ENCODE measurements around the gene CCL4L2.
"Not testable (repeated sequence)": the region's sequence is repeated elsewhere in the genome, so short reads cannot be mapped to it uniquely, and the experiment has no call there.

The CCL4L2 gene

DNA sequence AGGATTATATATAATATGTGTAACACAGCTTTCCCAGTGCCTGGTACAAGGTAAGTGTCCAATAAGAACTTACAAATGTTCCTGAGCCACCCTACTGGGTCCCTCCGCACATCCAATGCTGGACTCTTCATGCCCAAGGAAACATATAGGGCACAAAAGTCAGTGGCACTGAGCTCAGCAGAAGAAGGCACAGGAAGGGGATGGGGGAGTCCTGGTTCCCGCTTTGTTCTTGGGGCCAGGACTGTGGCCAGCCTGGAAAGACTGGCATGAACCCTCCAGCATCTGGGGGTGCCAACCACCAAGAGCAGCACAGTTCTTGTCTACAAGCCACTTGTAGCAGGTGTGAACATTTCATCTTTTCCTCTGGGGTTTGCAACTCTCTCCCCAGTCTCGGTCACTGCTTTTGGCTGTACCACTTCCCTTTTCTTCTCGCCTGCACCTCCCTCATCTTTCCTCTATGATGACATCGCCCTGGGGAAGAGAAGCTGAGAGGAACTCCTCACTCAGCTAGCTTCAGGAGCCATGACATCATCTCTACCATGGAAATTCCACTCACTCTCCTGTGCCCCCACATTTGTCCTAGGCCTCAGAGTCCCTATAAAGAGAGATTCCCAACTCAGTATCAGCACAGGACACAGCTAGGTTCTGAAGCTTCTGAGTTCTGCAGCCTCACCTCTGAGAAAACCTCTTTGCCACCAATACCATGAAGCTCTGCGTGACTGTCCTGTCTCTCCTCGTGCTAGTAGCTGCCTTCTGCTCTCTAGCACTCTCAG, at the start of gene CCL4L2:
Gene CCL4L2 (plus strand): TSS at position 625 of the 773 bp plus-strand sequence.
- Mint-ChIP-seq H3K4me1 (peaks cover 18% of the 10 kb centered on the region), H3K27me3 (peaks cover 46% of the 10 kb centered on the region), H3K27ac (peak within 1 kb of the TSS; percentile 29 to 63)
- DNase-seq, H3K9me3 Mint-ChIP-seq, H3K4me3 Mint-ChIP-seq: not testable (repeated sequence)
- peak; percentile 71 for ATAC-seq

DNA sequence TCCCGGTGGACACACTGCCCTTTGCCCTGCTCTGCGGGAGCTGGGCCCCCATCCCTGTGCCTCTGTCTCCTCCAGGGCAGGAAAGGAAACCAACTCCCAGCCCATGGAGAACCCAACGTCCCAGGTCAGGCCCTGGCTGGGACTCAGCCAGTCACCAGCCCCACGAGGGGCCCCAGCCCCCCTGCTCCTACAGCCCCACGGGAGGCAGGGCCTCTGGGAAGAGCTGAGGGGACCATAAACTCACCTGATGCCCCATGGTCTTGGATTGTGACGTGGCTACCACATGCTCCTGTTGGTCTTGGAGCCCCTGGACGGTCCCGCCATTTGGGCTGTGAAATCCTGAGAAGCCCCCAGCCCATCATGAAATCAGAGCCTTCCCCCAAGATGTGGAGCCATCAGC, 42.0 kb upstream of the CCL4L2 start:
- not testable (repeated sequence) for H3K27ac Mint-ChIP-seq, DNase-seq, H3K4me1 Mint-ChIP-seq, ATAC-seq, H3K9me3 Mint-ChIP-seq, H3K4me3 Mint-ChIP-seq, H3K27me3 Mint-ChIP-seq

DNA sequence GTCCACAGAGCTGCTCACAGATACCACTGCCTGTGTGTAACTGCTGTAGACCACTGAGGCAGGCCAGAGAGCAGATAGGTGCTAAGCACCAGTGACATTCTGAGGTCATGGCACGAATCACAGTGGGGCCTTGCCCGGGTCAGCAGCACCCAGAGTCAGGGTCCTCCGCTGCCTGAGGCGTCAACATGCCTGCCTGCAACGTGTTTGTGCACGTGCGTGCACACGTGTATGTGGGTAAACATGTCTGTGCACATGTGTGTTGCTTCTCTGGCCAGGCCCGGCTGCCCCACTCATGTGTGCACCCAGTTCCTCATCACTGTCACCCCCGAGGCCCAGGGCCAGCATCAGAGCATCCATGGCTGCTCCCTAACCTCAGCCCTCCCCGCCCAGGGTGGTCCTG, 34.3 kb upstream of the CCL4L2 start, which contains the start of gene TBC1D3B:
Gene TBC1D3B (minus strand): TSS at position 101 of the 400 bp plus-strand sequence. CDS start 1,586 bp downstream, outside the sequence.
- not testable (repeated sequence) for H3K27ac Mint-ChIP-seq, H3K4me3 Mint-ChIP-seq, ATAC-seq, H3K4me1 Mint-ChIP-seq, DNase-seq, H3K27me3 Mint-ChIP-seq, H3K9me3 Mint-ChIP-seq

DNA sequence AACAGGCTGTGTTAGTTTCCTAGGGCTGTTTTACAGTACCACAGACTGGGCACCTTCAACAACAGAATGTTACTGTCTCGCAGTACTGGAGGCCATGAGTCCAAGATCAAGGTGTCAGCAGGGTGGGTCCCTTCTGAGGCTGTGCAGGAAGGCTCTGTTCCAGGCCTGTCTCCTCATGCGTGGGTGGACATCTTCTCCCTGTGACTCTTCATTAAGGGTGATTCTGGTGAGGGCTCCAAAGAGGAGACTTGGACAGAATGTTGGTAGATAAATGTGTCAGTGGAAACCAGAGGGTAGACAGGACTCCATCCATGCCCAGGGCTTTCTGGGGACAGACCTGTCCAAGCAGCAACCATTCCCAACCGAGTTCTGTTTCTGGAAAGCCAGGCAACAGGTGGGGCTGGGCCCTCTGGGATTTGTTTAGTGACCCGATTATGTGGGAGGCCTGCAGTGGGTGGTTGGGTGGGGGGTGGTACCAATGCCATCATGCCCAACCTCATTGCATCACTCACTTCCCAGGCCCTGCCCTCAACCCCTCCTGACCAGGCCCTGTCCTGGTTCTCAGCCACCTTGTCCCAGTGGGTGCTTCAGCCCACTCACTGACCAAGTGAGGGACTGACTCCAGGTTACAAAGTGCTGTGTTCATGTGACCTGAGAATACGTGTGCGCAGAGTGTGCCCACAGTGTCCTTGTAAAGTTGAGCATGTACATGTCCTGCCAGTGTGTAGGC, 29.3 kb upstream of the CCL4L2 start:
- not testable (repeated sequence) for H3K4me3 Mint-ChIP-seq, ATAC-seq, H3K4me1 Mint-ChIP-seq, H3K9me3 Mint-ChIP-seq, DNase-seq, H3K27ac Mint-ChIP-seq
- H3K27me3 Mint-ChIP-seq = peaks cover 44% of the 10 kb centered on the region

DNA sequence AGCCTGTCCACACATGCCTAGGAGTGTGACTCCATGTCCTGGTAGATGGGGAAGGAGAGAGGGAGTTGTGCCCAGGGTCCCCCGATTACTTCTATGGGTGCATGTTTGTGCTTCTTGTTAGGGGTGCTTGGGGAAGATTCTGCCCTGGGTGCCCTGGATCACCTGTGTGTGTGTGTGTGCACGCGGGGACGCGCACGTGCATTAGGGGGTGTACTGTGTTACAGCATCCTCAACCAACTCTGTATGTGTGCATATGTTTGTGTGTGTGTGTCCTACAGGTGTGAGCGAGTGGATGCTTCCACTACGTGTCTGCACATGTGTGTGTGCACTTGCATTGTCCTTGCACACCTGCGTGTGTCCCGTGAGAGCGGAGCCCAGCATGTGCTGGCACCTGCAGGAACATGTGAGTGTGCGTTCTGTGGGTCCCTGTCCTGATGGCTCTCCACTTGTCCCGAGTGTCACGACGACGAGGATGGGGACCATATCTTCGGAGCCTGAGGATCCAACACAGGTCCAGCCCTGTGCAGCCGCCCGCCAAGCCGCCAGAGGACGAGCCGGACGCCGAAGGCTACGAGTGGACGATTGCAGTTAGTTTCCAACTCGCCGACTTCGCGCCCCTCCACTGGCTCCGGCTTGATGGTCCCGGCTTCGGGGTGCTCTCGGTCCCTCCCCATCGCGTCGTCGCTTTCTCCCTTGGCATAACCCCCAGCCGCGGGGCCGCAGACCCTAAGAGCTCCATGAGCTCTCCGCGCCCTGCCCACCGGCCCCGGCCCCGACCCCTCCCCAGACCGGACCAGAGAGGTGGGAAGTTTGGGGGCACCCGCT, 28.5 kb upstream of the CCL4L2 start:
- H3K4me1 Mint-ChIP-seq = peaks cover 4% of the 10 kb centered on the region
- DNase-seq = no peak
- H3K9me3 Mint-ChIP-seq = no peaks in the 10 kb centered on the region
- H3K27me3 Mint-ChIP-seq = peaks cover 52% of the 10 kb centered on the region
- H3K27ac Mint-ChIP-seq = no peak overlapping the region
- peak overlapping the region in 1 of 2 donors; percentile 35 for H3K4me3 Mint-ChIP-seq
- no peak for ATAC-seq

DNA sequence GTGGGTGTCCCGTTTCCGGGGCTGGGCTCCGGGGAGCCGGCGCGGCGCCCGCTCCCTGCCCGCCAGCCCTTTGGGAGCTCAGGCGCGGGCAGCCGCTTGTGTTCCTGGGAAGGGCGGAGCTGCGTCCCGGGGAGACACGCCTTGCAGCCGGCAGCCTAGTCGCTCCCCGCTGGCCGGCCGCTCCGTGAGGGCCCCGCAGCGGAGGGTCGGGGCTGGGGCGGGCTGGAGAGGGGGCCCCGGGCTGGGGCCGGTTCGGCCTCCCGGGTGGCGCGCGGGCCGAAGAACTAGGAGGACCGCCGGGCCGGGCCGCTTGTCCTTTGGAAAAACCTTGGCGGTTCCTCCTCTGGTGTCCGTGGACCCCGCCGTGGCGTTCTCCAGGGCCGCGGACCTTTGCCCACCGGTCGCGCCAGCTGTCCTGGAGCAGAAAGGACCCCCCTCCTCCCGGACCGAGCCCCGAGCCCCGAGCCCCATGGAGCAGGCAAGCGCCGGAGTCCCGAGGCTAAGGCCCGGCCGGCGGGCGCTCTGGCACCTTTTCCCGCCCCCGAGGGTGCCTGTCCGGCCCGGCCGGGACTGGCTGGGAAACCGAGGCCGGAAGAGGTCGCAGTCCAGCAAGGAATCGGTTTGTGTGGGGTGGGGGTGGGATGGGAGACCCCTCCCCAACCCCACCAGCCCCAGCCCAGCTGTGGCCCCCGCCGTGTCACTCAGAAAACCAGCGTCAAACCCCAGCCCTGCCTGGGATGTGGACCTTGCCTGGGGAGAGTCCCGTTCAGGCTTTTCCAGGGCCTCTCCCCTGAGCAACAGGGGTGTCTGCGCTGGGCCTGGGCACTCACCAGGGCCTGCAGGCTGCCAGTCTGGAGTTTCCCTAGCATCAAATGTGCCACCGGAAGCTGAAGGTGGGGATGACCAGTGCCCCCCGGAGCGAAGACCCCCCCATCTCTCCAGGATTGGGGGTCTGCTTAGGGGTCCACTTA, 27.6 kb upstream of the CCL4L2 start:
- H3K4me1 Mint-ChIP-seq = peaks cover 12% of the 10 kb centered on the region
- H3K27ac Mint-ChIP-seq = no peak overlapping the region
- H3K4me3 Mint-ChIP-seq = peak overlapping the region in 1 of 2 donors; percentile 56

DNA sequence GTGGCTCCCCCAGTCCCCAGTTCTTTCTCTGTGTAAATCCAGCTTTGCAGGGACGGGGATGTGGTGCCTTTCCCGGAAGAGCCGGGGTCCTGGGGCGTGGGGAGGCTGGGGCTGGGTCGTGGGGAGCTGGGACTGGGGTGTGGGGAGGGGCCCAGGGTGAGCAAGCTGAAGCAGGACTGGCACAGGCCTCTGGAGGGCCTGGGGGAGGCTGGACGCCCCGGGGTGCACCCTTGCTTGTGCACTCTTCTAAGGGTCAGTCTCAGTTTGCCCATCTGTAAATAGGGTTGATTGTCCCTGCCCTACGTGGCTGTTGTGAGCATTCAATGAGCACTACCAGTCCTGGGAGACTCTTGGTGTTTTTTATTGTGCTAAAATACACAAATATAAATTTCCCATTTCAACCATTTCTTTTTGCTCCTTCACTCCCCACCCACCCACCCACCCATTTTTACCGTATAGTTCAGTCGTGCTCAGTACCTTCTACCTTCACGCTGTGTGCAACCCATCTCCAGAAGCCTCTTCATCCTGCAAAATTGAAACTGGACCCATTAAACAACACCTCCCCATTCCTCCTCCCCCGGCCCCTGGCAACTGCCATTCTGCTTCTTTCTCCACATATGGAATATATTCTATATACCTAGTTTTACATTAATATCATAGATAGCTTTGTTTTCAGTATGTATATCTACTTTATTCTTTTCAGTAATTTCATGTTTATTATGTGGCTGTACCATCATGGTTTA, 26.7 kb upstream of the CCL4L2 start:
- H3K27ac Mint-ChIP-seq = no peak overlapping the region
- H3K27me3 Mint-ChIP-seq = peaks cover 69% of the 10 kb centered on the region
- H3K4me1 Mint-ChIP-seq = peaks cover 21% of the 10 kb centered on the region
- H3K9me3 Mint-ChIP-seq = no peaks in the 10 kb centered on the region
- DNase-seq (no peak), ATAC-seq (no peak)
- peak overlapping the region in 1 of 2 donors; percentile 41 for H3K4me3 Mint-ChIP-seq

More for the DNA sequence above, 27.6 kb upstream of the CCL4L2 start:
- ATAC-seq (peak; percentile 37), DNase-seq (no peak)
- H3K27me3 Mint-ChIP-seq = peaks cover 61% of the 10 kb centered on the region
- H3K9me3 Mint-ChIP-seq = no peaks in the 10 kb centered on the region

DNA sequence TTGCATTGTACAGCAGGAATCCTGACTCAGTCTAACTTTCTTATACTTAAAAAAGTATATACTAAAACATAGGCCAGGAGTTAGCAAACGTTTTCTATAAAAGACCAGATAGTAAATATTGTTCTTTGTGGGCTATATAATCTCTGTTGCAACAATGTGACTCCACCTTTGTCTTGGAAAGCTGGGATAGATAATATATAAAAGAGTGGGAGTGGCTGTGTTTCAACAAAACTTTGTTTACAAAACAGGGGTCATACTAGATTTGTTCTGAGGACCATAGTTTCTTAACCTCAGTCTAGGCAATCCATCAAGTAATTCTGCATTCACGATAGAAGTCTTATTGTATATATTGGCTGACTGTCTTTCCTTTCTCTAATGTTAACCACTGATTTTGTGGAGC, 25.4 kb upstream of the CCL4L2 start:
- Mint-ChIP-seq H3K27ac (no peak overlapping the region), H3K9me3 (no peaks in the 10 kb centered on the region), H3K4me3 (no peak overlapping the region), H3K27me3 (peaks cover 69% of the 10 kb centered on the region), H3K4me1 (peaks cover 21% of the 10 kb centered on the region)
- DNase-seq (no peak), ATAC-seq (no peak)

DNA sequence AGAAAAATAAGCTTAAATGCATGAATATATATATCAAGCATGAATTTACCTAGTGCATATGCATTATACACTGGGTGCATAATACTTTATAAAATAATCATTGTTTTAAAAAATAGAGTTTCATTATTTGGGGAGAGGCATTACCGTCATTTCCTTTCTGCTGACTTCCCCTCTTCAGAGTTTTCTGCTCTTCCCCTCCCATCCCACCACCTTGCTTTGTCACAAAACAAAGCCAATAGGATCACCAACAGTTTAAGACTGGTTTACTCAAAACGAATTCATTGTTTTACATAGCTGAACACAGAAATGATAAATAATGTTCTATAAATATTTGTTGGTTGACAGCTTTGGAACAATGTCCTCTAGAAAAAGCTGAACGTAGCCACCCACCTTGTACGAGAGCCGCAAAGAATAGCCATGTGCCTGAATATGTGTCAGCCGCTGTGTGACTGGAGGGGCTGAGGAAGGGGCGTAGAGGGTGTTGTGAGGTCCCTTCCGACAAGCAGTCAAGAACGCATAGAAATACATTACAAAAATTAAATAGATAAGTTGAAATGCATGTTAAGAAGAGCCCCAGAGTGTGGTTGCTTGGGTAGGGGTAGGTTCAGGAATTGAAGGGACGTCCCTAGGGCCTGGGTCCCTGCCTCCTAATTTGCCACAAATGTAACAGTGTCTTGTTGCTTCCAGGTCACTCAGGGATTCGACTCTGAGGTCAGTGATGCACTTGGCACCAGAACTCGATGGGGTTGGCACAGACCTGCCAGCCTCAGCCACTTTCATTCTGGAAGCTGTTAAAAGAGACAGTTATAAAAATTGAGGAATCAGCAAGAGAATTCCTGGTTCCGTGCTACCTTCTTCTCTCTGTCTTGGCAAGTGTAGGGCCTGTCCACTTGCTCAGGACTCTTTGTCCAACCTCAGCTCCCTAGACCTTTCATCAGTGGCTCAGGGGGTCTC, 23.8 kb upstream of the CCL4L2 start:
- peaks cover 66% of the 10 kb centered on the region for H3K27me3 Mint-ChIP-seq
- not testable (repeated sequence) for H3K9me3 Mint-ChIP-seq, H3K27ac Mint-ChIP-seq, H3K4me3 Mint-ChIP-seq, ATAC-seq, DNase-seq
- peaks cover 26% of the 10 kb centered on the region for H3K4me1 Mint-ChIP-seq

DNA sequence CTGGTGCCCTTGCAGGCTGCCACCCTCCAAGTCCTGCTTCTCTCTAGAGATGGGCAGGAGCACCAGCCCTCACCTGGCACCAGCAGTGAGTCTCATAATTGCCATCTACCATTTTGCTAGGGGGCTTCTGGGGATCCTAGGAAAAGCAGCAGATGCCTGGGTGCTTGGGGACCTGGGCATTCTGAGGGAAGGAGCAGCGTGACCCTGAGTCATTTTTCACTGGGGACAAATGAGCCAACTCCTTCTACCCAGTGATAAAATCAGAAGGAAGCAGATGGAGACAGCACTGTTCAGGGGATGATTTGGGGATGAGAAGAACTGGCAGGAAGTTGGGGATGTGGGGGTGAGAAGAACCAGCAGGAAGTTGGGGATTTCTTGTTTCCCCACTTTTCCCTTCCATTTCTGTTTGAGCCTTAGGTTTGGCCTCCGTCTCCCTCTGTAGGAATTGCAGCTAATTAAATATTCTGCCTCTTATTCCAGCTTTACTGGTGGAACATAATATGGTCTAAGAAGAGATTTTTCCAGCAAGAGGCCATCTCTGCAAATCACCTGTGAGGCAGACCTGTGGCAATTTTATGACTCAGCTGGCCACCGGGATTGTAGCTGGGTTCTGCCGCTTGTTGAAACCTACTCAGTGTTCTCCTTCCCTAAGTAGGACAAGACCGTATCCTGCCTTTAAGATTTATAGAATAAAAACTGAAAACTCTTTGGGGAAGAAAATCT, 22.8 kb upstream of the CCL4L2 start:
- not testable (repeated sequence) for ATAC-seq, DNase-seq, H3K4me3 Mint-ChIP-seq, H3K9me3 Mint-ChIP-seq
- H3K27ac Mint-ChIP-seq = peak overlapping the region in 1 of 2 donors; percentile 42
- peaks cover 66% of the 10 kb centered on the region for H3K27me3 Mint-ChIP-seq
- H3K4me1 Mint-ChIP-seq = peaks cover 32% of the 10 kb centered on the region

DNA sequence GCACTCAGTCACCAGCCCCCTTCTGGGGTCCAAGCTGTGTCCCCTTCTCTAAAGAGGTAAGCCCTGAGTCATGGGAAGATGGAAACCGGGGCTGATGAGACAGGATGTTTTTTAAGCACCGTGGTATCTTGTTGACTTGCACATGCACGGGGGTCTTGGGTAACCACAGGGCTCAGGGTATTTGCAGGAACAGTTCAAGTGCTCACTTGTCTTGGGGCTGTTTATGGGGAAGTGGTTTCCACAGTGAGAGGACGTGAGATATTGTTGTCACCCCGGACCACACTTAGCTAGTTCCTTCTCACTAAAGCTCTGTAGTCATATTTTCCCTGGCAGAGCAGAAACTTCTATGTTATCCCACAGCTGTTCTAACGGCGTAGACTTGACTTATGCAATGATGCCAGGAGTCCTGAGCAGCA, 22.0 kb upstream of the CCL4L2 start:
- DNase-seq (peak in 1 of 2 donors; percentile 41), ATAC-seq (peak; percentile 94)
- peaks cover 28% of the 10 kb centered on the region for H3K4me1 Mint-ChIP-seq
- H3K9me3 Mint-ChIP-seq = no peaks in the 10 kb centered on the region
- H3K27ac Mint-ChIP-seq = peak overlapping the region in 1 of 2 donors; percentile 25
- H3K27me3 Mint-ChIP-seq = peaks cover 60% of the 10 kb centered on the region
- H3K4me3 Mint-ChIP-seq = peak overlapping the region in 1 of 2 donors; percentile 45

DNA sequence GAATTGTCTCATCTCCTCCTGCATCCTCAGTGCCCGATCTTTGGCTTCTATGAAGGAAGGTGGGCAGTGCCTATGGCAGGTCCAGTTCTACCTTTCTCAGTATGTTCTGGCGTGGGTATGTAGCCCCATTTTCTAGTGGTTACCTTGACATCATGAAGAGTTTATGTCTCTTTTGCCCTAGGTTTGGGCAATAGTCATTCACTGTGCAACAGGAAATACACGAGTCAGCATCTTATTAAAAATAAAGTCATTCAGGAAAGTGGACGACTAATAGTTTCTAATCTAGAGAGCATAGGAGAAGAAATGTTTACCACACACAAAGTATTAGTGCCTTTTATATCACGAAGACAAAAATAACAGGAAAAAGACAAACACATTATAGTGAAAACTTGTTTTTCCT, 20.9 kb upstream of the CCL4L2 start:
- not testable (repeated sequence) for ATAC-seq, H3K27ac Mint-ChIP-seq, H3K9me3 Mint-ChIP-seq, H3K4me3 Mint-ChIP-seq, DNase-seq
- peaks cover 49% of the 10 kb centered on the region for H3K27me3 Mint-ChIP-seq
- peaks cover 28% of the 10 kb centered on the region for H3K4me1 Mint-ChIP-seq
